Hepatocyte (in vitro differentiated cells): ENCODE data around the gene SMIM9.
"Not testable (repeated sequence)": the region's sequence is repeated elsewhere in the genome, so short reads cannot be mapped to it uniquely, and the experiment has no call there.

ENCODE experiments used
- CTCF ChIP-seq: fragments of 200-600 bp; sonication (generic); IDR thresholded peaks from 2 replicates; pipeline ENCODE4 v1.5.1; 2016; ENCODE audit warnings: antibody characterized with exemption, mild to moderate bottlenecking; ENCODE audit not compliant: poor library complexity
- EZH2 ChIP-seq: fragments of 200-600 bp; sonication (generic); IDR thresholded peaks from 2 replicates; pipeline ENCODE4 v1.6.1; 2016; ENCODE audit warnings: antibody characterized with exemption, mild to moderate bottlenecking, borderline replicate concordance
- EZH2phosphoT487 ChIP-seq: fragments of 200-600 bp; sonication (generic); IDR thresholded peaks from one replicate; pipeline ENCODE4 v1.6.1; 2018; ENCODE audit warnings: antibody characterized with exemption, mild to moderate bottlenecking, low read depth, moderate library complexity; ENCODE audit not compliant: unreplicated experiment, severe bottlenecking

GRCh38 chrX:154868522-154868921, 34.1 kb upstream of the SMIM9 start:
- TF ChIP-seq CTCF, EZH2, EZH2phosphoT487: not testable (repeated sequence)
